Upper lobe of left lung (tissue), 6 donors: Measurements from ENCODE around the gene HYAL1. TPM values are rescaled to one million over a fixed set of nuclear protein-coding genes. Genes with fewer than 3 reads are reported as not detected.

Source experiments
- ATAC-seq, 2 donors: fragments of 200-7000 bp; cut with Tn5 transposase; one replicate each; pipeline ENCODE4 v1.9.1; 2022; ENCODE audit warnings: mild to moderate bottlenecking in 2 of 2, moderate library complexity in 2 of 2; ENCODE audit not compliant: low FRiP score in 2 of 2
- DNase-seq, 2 donors: peaks; one replicate each; pipeline ENCODE4 v3.0.0-alpha.2; 2019 to 2020
- H3K27ac ChIP-seq, 4 donors: fragments of 200-600 bp; sonication (generic); one replicate each; pipeline ENCODE4 v1.5.1; 2016 to 2019
- H3K27me3 ChIP-seq, 4 donors: fragments of 200-600 bp; sonication (generic); one replicate each; pipeline ENCODE4 v1.5.1; 2017 to 2019
- H3K36me3 ChIP-seq, 4 donors: fragments of 200-600 bp; sonication (generic); one replicate each; pipeline ENCODE4 v1.5.1; 2016 to 2019
- H3K4me1 ChIP-seq, 4 donors: fragments of 200-600 bp; sonication (generic); one replicate each; pipeline ENCODE4 v1.5.1; 2018 to 2019
- H3K4me3 ChIP-seq, 4 donors: fragments of 200-600 bp; sonication (generic); one replicate each; pipeline ENCODE4 v1.5.1; 2017 to 2019; ENCODE audit warnings: mild to moderate bottlenecking in 2 of 4, moderate library complexity in 1 of 4
- H3K9me3 ChIP-seq, 4 donors: fragments of 200-600 bp; sonication (generic); one replicate each; pipeline ENCODE4 v1.5.1; 2018 to 2019
- CTCF ChIP-seq, 6 experiments: fragments of 450-650 bp in 4 of 6; fragments of 200-600 bp in 2 of 6; sonication (generic) in 2 of 6; IDR thresholded peaks; one replicate each; pipeline ENCODE4 v1.5.1; 2016 to 2019; ENCODE audit warnings: antibody characterized with exemption in 6 of 6
- EP300 ChIP-seq, 4 donors: sonication (generic); formaldehyde crosslinking; IDR thresholded peaks; one replicate each; pipeline ENCODE4 v1.5.1; 2017; ENCODE audit warnings: antibody characterized with exemption in 4 of 4, control low read depth in 2 of 4
- POLR2A ChIP-seq, 4 donors: fragments of 450-650 bp; IDR thresholded peaks; one replicate each; pipeline ENCODE4 v1.5.1; 2016 to 2017; ENCODE audit warnings: antibody characterized with exemption in 4 of 4, mild to moderate bottlenecking in 2 of 4
- POLR2AphosphoS5 ChIP-seq, 2 donors: sonication (generic); formaldehyde crosslinking; IDR thresholded peaks; one replicate each; pipeline ENCODE4 v1.5.1; 2017; ENCODE audit warnings: antibody characterized with exemption in 2 of 2
- WGBS, 2 donors: methylation state at CpG; one replicate each; pipeline ENCODE4 v1.1.5; 2017 to 2018; 5-methylcytosine and 5-hydroxymethylcytosine counted together
- total RNA-seq, 6 donors: library from RNA; depleted of rRNA in 4 of 6; stranded (reverse); fragments of >200 nt in 4 of 6; gene quantifications; one replicate each; pipeline versions ENCODE4 v1.1.0 to v1.2.1, GENCODE V29; 2016 to 2021
- donor health status: DM: no; HTN: no; CAD: no; lungs with moderate emphysema.
- donor health status: DM: no; HTN: yes; CAD: no; lungs with severe emphysema.

The HYAL1 gene
- total RNA-seq, 6 donors from 2014 or later = 22.0 to 99.1 (median 63.0) TPM

- WGBS, 2 donors = 90 to 97% methylated on average over 6 to 13 of the region's 13 CpGs
- H3K9me3 ChIP-seq = no peaks in the 10 kb centered on the region
- H3K27me3 ChIP-seq = no peaks in the 10 kb centered on the region
- no peak overlapping the region for H3K27ac ChIP-seq
- no peak overlapping the region for H3K4me3 ChIP-seq
- TF ChIP-seq EP300 (IDR thresholded peaks at IDR 0.05) (no peak), CTCF (IDR thresholded peaks at IDR 0.05) (no peak), POLR2AphosphoS5 (IDR thresholded peaks at IDR 0.05) (no peak), POLR2A (IDR thresholded peaks at IDR 0.05) (no peak)
- ATAC-seq = no peak
- H3K4me1 ChIP-seq = peaks cover 41 to 63% (median 52%) of the 10 kb centered on the region in 4 donors
- peak in 1 of 2 donors; percentile 34 for DNase-seq
- H3K36me3 ChIP-seq = peaks cover 0 to 7% (median 6%) of the 10 kb centered on the region in 4 donors
These were observed 39.6 kb upstream of the HYAL1 start for GRCh38 chr3:50342813-50343633.

- peaks cover 37 to 61% (median 54%) of the 10 kb centered on the region in 4 donors for H3K4me1 ChIP-seq
- no peaks in the 10 kb centered on the region for H3K9me3 ChIP-seq
- no peaks in the 10 kb centered on the region for H3K36me3 ChIP-seq
- WGBS, 2 donors = 91 to 93% methylated on average over 10 to 12 of the region's 13 CpGs
- peak overlapping the region in 1 of 4 donors; percentile 97 for H3K27ac ChIP-seq
- DNase-seq (peak in 1 of 2 donors; percentile 40), ATAC-seq (no peak)
- TF ChIP-seq POLR2A (IDR thresholded peaks at IDR 0.05) = no peak
- TF ChIP-seq EP300 (IDR thresholded peaks at IDR 0.05) = no peak
- no peak for TF ChIP-seq CTCF (IDR thresholded peaks at IDR 0.05)
- TF ChIP-seq POLR2AphosphoS5 (IDR thresholded peaks at IDR 0.05) = no peak
- H3K27me3 ChIP-seq = no peaks in the 10 kb centered on the region
- no peak overlapping the region for H3K4me3 ChIP-seq
These were observed 38.7 kb upstream of the HYAL1 start for GRCh38 chr3:50341996-50342650.

- WGBS, 2 donors = 96 to 100% methylated on average over 6 to 9 of the region's 9 CpGs
- no peak for ATAC-seq
- peak overlapping the region in 3 of 4 donors; percentile 53 to 75 (median 74) for H3K4me3 ChIP-seq
- H3K36me3 ChIP-seq = no peaks in the 10 kb centered on the region
- no peaks in the 10 kb centered on the region for H3K27me3 ChIP-seq
- H3K27ac ChIP-seq = peak overlapping the region; percentile 92 to 99 (median 96)
- peaks cover 37 to 60% (median 55%) of the 10 kb centered on the region in 4 donors for H3K4me1 ChIP-seq
- TF ChIP-seq POLR2AphosphoS5 (IDR thresholded peaks at IDR 0.05) (no peak), EP300 (IDR thresholded peaks at IDR 0.05) (no peak), CTCF (IDR thresholded peaks at IDR 0.05) (no peak), POLR2A (IDR thresholded peaks at IDR 0.05) (no peak)
- DNase-seq = peak in 1 of 2 donors; percentile 38
- no peaks in the 10 kb centered on the region for H3K9me3 ChIP-seq
These were observed 38.2 kb upstream of the HYAL1 start for GRCh38 chr3:50341537-50341936.

GRCh38 chr3:50340448-50341329, 37.3 kb upstream of the HYAL1 start, which contains the start of gene RASSF1:
Gene RASSF1 (minus strand): TSS chr3:50340836. CDS start chr3:50340805, 31 bp downstream.
- Histone ChIP-seq H3K4me1 (peaks cover 39 to 63% (median 59%) of the 10 kb centered on the region in 4 donors), H3K27me3 (no peaks in the 10 kb centered on the region), H3K36me3 (no peaks in the 10 kb centered on the region), H3K9me3 (no peaks in the 10 kb centered on the region), H3K4me3 (peak within 1 kb of the TSS; percentile 36 to 75 (median 64)), H3K27ac (peak within 1 kb of the TSS; percentile 92 to 99 (median 96))
- DNase-seq = peak; percentile 80 to 95
- WGBS, 2 donors = 4% methylated on average over 27 to 73 of the region's 85 CpGs
- TF ChIP-seq POLR2A (IDR thresholded peaks at IDR 0.05) = peak in 2 of 4 donors; percentile 39 to 90
- peak; percentile 49 to 52 for TF ChIP-seq POLR2AphosphoS5 (IDR thresholded peaks at IDR 0.05)
- no peak for TF ChIP-seq EP300 (IDR thresholded peaks at IDR 0.05)
- TF ChIP-seq CTCF (IDR thresholded peaks at IDR 0.05) = peak in 2 of 6 experiments; percentile 8 to 19
- ATAC-seq = peak; percentile 70 to 74
